ENCODE measurements around the gene PHACTR3.

The PHACTR3 gene

GRCh38 chr20:59660471-59660870 is 56.1 kb downstream of the PHACTR3 start:
- Histone ChIP-seq H3K4me3 (no peak overlapping the region), H3K27ac (no peak overlapping the region)
- TF ChIP-seq CTCF (IDR thresholded peaks at IDR 0.05): no peak
- no peak for DNase-seq (ENCODE audit: low spot score)

- H3K4me3 ChIP-seq: no peak overlapping the region
- DNase-seq (ENCODE audit: low spot score): peak; percentile 57
- H3K27ac ChIP-seq: no peak overlapping the region
- no peak for TF ChIP-seq CTCF (IDR thresholded peaks at IDR 0.05)
Observed at GRCh38 chr20:59661153-59661552, 56.8 kb downstream of the PHACTR3 start.

DNA sequence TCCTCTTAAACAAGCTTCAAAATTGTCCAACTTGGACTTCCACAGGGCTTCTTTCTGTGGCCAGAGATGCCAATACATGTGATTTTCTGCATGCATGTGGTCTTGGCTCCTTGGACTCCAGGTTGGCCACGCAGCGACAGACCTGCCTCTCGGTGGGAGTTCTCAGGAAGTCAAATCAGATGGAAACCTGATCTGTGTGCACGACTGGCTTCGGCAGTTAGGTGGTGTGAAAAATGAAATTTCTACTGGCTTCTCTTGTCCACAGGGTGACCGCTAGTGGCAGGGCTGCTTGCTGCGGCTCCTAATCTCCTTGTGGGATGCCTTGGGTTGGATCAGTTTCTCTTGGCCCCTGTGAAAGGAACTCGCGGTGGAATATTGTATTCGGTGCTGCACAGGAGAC is 57.3 kb downstream of the PHACTR3 start:
- DNase-seq (ENCODE audit: low spot score): peak; percentile 46
- no peak overlapping the region for H3K4me3 ChIP-seq
- no peak for TF ChIP-seq CTCF (IDR thresholded peaks at IDR 0.05)

DNA sequence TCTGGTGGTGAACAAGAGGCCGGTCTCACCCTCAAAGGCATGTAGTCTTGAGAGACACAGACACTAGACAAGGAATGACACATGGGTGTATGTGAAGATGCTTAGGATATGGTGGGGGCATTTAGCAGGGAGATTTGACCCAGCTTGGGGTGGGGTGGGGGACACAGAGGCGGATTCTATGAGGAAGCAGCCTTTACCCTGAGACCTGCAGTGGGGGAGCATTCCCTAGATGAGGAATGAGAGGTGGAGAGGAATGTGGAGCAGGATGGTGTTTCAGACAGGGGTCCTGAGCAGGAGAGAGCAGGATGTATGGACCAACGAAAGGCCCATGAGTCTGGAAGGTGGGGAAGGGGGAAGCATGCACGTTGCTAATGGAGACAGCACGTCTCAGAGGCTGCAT is 57.8 kb downstream of the PHACTR3 start:
- TF ChIP-seq CTCF (IDR thresholded peaks at IDR 0.05): no peak
- H3K4me3 ChIP-seq: no peak overlapping the region
- H3K27ac ChIP-seq: no peak overlapping the region
- DNase-seq (ENCODE audit: low spot score): peak; percentile 21

More for the DNA sequence above, 57.3 kb downstream of the PHACTR3 start:
- no peak overlapping the region for H3K27ac ChIP-seq

- no peak overlapping the region for H3K27ac ChIP-seq
- no peak overlapping the region for H3K4me3 ChIP-seq
- TF ChIP-seq CTCF (IDR thresholded peaks at IDR 0.05): no peak
- DNase-seq (ENCODE audit: low spot score): peak; percentile 22
Observed at GRCh38 chr20:59662856-59663512, 58.6 kb downstream of the PHACTR3 start.

- Histone ChIP-seq H3K4me3 (no peak overlapping the region), H3K27ac (no peak overlapping the region)
- peak; percentile 43 for DNase-seq (ENCODE audit: low spot score)
- no peak for TF ChIP-seq CTCF (IDR thresholded peaks at IDR 0.05)
Observed at GRCh38 chr20:59663513-59664060, 59.2 kb downstream of the PHACTR3 start.

DNA sequence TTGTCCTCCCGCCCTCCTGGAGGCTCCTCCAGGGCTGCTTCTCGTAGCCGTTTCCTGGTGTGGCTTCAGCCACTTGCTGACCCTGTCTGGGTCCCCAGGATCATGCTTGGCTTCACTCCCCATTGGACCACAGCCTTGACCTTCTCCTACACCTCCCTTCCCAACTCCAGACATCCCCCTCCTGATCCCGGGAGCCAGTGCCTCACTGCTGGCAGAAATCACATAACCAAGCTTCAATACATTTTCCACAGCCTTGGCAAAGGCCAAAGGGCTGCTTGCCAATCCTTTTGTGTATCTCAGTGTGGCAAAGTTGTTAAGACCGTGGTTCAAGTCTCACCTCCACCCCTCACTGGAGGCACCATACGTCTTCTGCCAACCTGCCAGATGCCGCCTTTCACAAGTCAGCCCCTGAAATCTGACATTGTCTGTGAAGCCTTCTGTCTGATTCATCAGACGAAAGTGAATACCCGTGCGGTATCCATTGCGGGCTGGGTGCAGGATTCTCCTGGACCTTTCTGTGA is 60.1 kb downstream of the PHACTR3 start:
- TF ChIP-seq CTCF (IDR thresholded peaks at IDR 0.05): no peak
- Histone ChIP-seq H3K4me3 (no peak overlapping the region), H3K27ac (no peak overlapping the region)
- peak; percentile 55 for DNase-seq (ENCODE audit: low spot score)

Measured in coronary artery (tissue), 2 donors.